ENCODE data around the gene OTOF.
A peak's percentile ranks its signal among the peaks of the same experiment; 100 is the strongest.

The OTOF gene

GRCh38 chr2:26521054-26521912 is 43.4 kb upstream of the OTOF start:
- no peak overlapping the region for H3K4me3 ChIP-seq (ENCODE audit: control insufficient read depth, low read depth, low read length)
- peak; percentile 20 for TF ChIP-seq CTCF (conservative IDR thresholded peaks at IDR 0.05; ENCODE audit: control insufficient read depth, insufficient read depth, low read depth, low read length)
- peak; percentile 11 for DNase-seq (ENCODE audit: low read depth)

GRCh38 chr2:26520148-26520449 is 42.2 kb upstream of the OTOF start:
- TF ChIP-seq CTCF (conservative IDR thresholded peaks at IDR 0.05; ENCODE audit: control insufficient read depth, insufficient read depth, low read depth, low read length) = no peak
- no peak overlapping the region for H3K4me3 ChIP-seq (ENCODE audit: control insufficient read depth, low read depth, low read length)
- no peak for DNase-seq (ENCODE audit: low read depth)

GRCh38 chr2:26519396-26520147 is 41.6 kb upstream of the OTOF start:
- no peak for TF ChIP-seq CTCF (conservative IDR thresholded peaks at IDR 0.05; ENCODE audit: control insufficient read depth, insufficient read depth, low read depth, low read length)
- no peak for DNase-seq (ENCODE audit: low read depth)
- H3K4me3 ChIP-seq (ENCODE audit: control insufficient read depth, low read depth, low read length) = no peak overlapping the region

GRCh38 chr2:26516781-26517180 is 38.9 kb upstream of the OTOF start:
- no peak for TF ChIP-seq CTCF (conservative IDR thresholded peaks at IDR 0.05; ENCODE audit: control insufficient read depth, insufficient read depth, low read depth, low read length)
- H3K4me3 ChIP-seq (ENCODE audit: control insufficient read depth, low read depth, low read length) = no peak overlapping the region
- no peak for DNase-seq (ENCODE audit: low read depth)

GRCh38 chr2:26516246-26516645 is 38.3 kb upstream of the OTOF start:
- H3K4me3 ChIP-seq (ENCODE audit: control insufficient read depth, low read depth, low read length) = no peak overlapping the region
- no peak for TF ChIP-seq CTCF (conservative IDR thresholded peaks at IDR 0.05; ENCODE audit: control insufficient read depth, insufficient read depth, low read depth, low read length)
- DNase-seq (ENCODE audit: low read depth) = no peak

- TF ChIP-seq CTCF (conservative IDR thresholded peaks at IDR 0.05; ENCODE audit: control insufficient read depth, insufficient read depth, low read depth, low read length) = no peak
- no peak overlapping the region for H3K4me3 ChIP-seq (ENCODE audit: control insufficient read depth, low read depth, low read length)
- no peak for DNase-seq (ENCODE audit: low read depth)
Observed at GRCh38 chr2:26515771-26516170, 37.8 kb upstream of the OTOF start.
